Muscle of leg (tissue), 16 donors: Measurements from ENCODE around the gene CERCAM. TPM values are rescaled to one million over a fixed set of nuclear protein-coding genes. Genes with fewer than 3 reads are reported as not detected.
A peak's percentile ranks its signal among the peaks of the same experiment; 100 is the strongest.

Source experiments
- DNase-seq: peaks from one replicate; pipeline ENCODE4 v3.0.0; 2013
- H3K27ac ChIP-seq: one replicate; pipeline ENCODE4 v1.5.1; 2013; ENCODE audit warnings: mild to moderate bottlenecking, low read length, control low read depth
- H3K27me3 ChIP-seq: one replicate; pipeline ENCODE4 v1.6.1; 2013; ENCODE audit warnings: low read length; ENCODE audit not compliant: control insufficient read depth, insufficient read depth
- H3K36me3 ChIP-seq: one replicate; pipeline ENCODE4 v1.6.1; 2013; ENCODE audit warnings: low read length; ENCODE audit not compliant: control insufficient read depth, insufficient read depth
- H3K4me1 ChIP-seq: one replicate; pipeline ENCODE4 v1.6.1; 2013; ENCODE audit warnings: low read length; ENCODE audit not compliant: control insufficient read depth, insufficient read depth
- H3K4me3 ChIP-seq: one replicate; pipeline ENCODE4 v1.5.1; 2013; ENCODE audit warnings: low read length, control low read depth
- H3K9me3 ChIP-seq: replicated peaks from 2 replicates; pipeline ENCODE4 v1.6.1; 2013; ENCODE audit warnings: low read depth, low read length; ENCODE audit not compliant: control insufficient read depth
- WGBS: methylation state at CpG from one replicate; pipeline ENCODE4 v1.1.5; 2013; ENCODE audit warnings: missing lambda C conversion rate; ENCODE audit not compliant: insufficient coverage; 5-methylcytosine and 5-hydroxymethylcytosine counted together
- long read RNA-seq, 11 donors: transcript quantifications; one replicate each; lab custom pipeline, GENCODE V29; 2026
- polyA plus RNA-seq, 8 donors: library from polyadenylated mRNA; unstranded; fragments of 120-200 nt; gene quantifications; one replicate each; pipeline versions ENCODE4 v1.2.1 to v1.2.3, GENCODE V29; 2013; ENCODE audit warnings: inconsistent platforms in 1 of 8, low replicate concordance in 1 of 8; ENCODE audit not compliant: insufficient read length in 8 of 8, insufficient read depth in 1 of 8
- total RNA-seq: library from RNA; stranded (reverse); fragments of 120-200 nt; gene quantifications from one replicate; pipeline ENCODE4 v1.2.4, GENCODE V29; 2013

The CERCAM gene
- total RNA-seq (57.6 TPM), polyA plus RNA-seq (100 to 1,000 TPM in 2 of 8 donors, 10 to 100 TPM in 6; 84.1 to 109 (median 97.0) TPM)
- long read RNA-seq, donor 1, transcript CERCAM-201 (13 exons, 2,685 nt), result major isoform, 6 of 6 reads
- long read RNA-seq, donor 1, partial matches to known transcripts, result 0 of 6 reads
- long read RNA-seq, donor 1, other reads (novel, unspliced or antisense), result 0 of 6 reads
- long read RNA-seq, donor 2, partial matches to known transcripts, result 0 of 1 reads
- long read RNA-seq, donor 2, other reads (novel, unspliced or antisense), result 0 of 1 reads
- long read RNA-seq, donor 3, transcript CERCAM-201 (13 exons, 2,685 nt), result major isoform, 11 of 20 reads
- long read RNA-seq, donor 3, partial matches to known transcripts, result 6 of 20 reads
- long read RNA-seq, donor 3, other reads (novel, unspliced or antisense), result 0 of 20 reads
- long read RNA-seq, donor 4, transcript CERCAM-201 (13 exons, 2,685 nt), result major isoform, 8 of 39 reads
- long read RNA-seq, donor 4, partial matches to known transcripts, result 31 of 39 reads
- long read RNA-seq, donor 4, other reads (novel, unspliced or antisense), result 0 of 39 reads
- long read RNA-seq, donor 5, transcript CERCAM-201 (13 exons, 2,685 nt), result major isoform, 30 of 82 reads
- long read RNA-seq, donor 5, partial matches to known transcripts, result 52 of 82 reads
- long read RNA-seq, donor 5, other reads (novel, unspliced or antisense), result 0 of 82 reads
- long read RNA-seq, donor 6, transcript CERCAM-201 (13 exons, 2,685 nt), result major isoform, 15 of 47 reads
- long read RNA-seq, donor 6, partial matches to known transcripts, result 32 of 47 reads
- long read RNA-seq, donor 6, other reads (novel, unspliced or antisense), result 0 of 47 reads
- long read RNA-seq, donor 7, transcript CERCAM-201 (13 exons, 2,685 nt), result major isoform, 13 of 63 reads
- long read RNA-seq, donor 7, partial matches to known transcripts, result 49 of 63 reads
- long read RNA-seq, donor 7, other reads (novel, unspliced or antisense), result 0 of 63 reads
- long read RNA-seq, donor 8, transcript CERCAM-201 (13 exons, 2,685 nt), result major isoform, 7 of 20 reads
- long read RNA-seq, donor 8, partial matches to known transcripts, result 13 of 20 reads
- long read RNA-seq, donor 8, other reads (novel, unspliced or antisense), result 0 of 20 reads
- long read RNA-seq, donor 9, transcript CERCAM-201 (13 exons, 2,685 nt), result major isoform, 6 of 25 reads
- long read RNA-seq, donor 9, partial matches to known transcripts, result 17 of 25 reads
- long read RNA-seq, donor 9, other reads (novel, unspliced or antisense), result 0 of 25 reads
- long read RNA-seq, donor 10, transcript CERCAM-201 (13 exons, 2,685 nt), result major isoform, 8 of 31 reads
- long read RNA-seq, donor 10, partial matches to known transcripts, result 21 of 31 reads
- long read RNA-seq, donor 10, other reads (novel, unspliced or antisense), result 0 of 31 reads
- long read RNA-seq, donor 11, transcript CERCAM-201 (13 exons, 2,685 nt), result major isoform, 10 of 23 reads
- long read RNA-seq, donor 11, partial matches to known transcripts, result 11 of 23 reads
- long read RNA-seq, donor 11, other reads (novel, unspliced or antisense), result 0 of 23 reads

GRCh38 chr9:128420651-128421481, at the start of gene CERCAM:
TSS of gene CERCAM (plus strand) at chr9:128420857. CDS start at chr9:128420878, 21 bp downstream.
- peaks cover 32% of the 10 kb centered on the region for H3K4me1 ChIP-seq
- under 1% methylated on average over 53 of the region's 59 CpGs for WGBS
- H3K4me3 ChIP-seq, result peak within 1 kb of the TSS; percentile 84
- peaks cover 14% of the 10 kb centered on the region for H3K27me3 ChIP-seq
- peak; percentile 89 for DNase-seq
- no peaks in the 10 kb centered on the region for H3K9me3 ChIP-seq
- peak within 1 kb of the TSS; percentile 72 for H3K27ac ChIP-seq
- H3K36me3 ChIP-seq, result peaks cover 22% of the 10 kb centered on the region

- Histone ChIP-seq H3K36me3 (peaks cover 25% of the 10 kb centered on the region), H3K9me3 (no peaks in the 10 kb centered on the region), H3K4me1 (peaks cover 20% of the 10 kb centered on the region), H3K4me3 (peak overlapping the region; percentile 99), H3K27ac (peak overlapping the region; percentile 87), H3K27me3 (no peaks in the 10 kb centered on the region)
- no peak for DNase-seq
- WGBS, result 0% methylated on average over 6 of the region's 10 CpGs
These were observed 49.0 kb upstream of the CERCAM start for GRCh38 chr9:128371630-128372117.

GRCh38 chr9:128372188-128372641, 48.4 kb upstream of the CERCAM start:
- Histone ChIP-seq H3K4me3 (peak overlapping the region; percentile 99), H3K4me1 (peaks cover 20% of the 10 kb centered on the region), H3K27ac (no peak overlapping the region), H3K36me3 (peaks cover 27% of the 10 kb centered on the region), H3K27me3 (no peaks in the 10 kb centered on the region), H3K9me3 (no peaks in the 10 kb centered on the region)
- WGBS, result 80% methylated on average over 4 of the region's 4 CpGs
- no peak for DNase-seq

- H3K4me1 ChIP-seq, result peaks cover 20% of the 10 kb centered on the region
- no peak for DNase-seq
- no CpG with 5 or more reads among the region's 1 CpG for WGBS
- H3K9me3 ChIP-seq, result no peaks in the 10 kb centered on the region
- H3K36me3 ChIP-seq, result peaks cover 32% of the 10 kb centered on the region
- H3K4me3 ChIP-seq, result no peak overlapping the region
- H3K27ac ChIP-seq, result no peak overlapping the region
- no peaks in the 10 kb centered on the region for H3K27me3 ChIP-seq
These were observed 47.9 kb upstream of the CERCAM start for GRCh38 chr9:128372784-128373183.

- Histone ChIP-seq H3K9me3 (no peaks in the 10 kb centered on the region), H3K27ac (no peak overlapping the region), H3K4me3 (no peak overlapping the region), H3K36me3 (peaks cover 41% of the 10 kb centered on the region), H3K4me1 (peaks cover 20% of the 10 kb centered on the region), H3K27me3 (no peaks in the 10 kb centered on the region)
- DNase-seq, result no peak
- 96% methylated on average over 4 of the region's 9 CpGs for whole genome bisulfite sequencing
These were observed 46.4 kb upstream of the CERCAM start for GRCh38 chr9:128374221-128374675.

- peaks cover 12% of the 10 kb centered on the region for H3K4me1 ChIP-seq
- H3K27me3 ChIP-seq, result no peaks in the 10 kb centered on the region
- peaks cover 47% of the 10 kb centered on the region for H3K36me3 ChIP-seq
- no CpG with 5 or more reads among the region's 5 CpGs for WGBS
- no peak overlapping the region for H3K27ac ChIP-seq
- no peak overlapping the region for H3K4me3 ChIP-seq
- no peaks in the 10 kb centered on the region for H3K9me3 ChIP-seq
- DNase-seq, result no peak
These were observed 44.8 kb upstream of the CERCAM start for GRCh38 chr9:128375865-128376264.

GRCh38 chr9:128382261-128382660, 38.4 kb upstream of the CERCAM start:
- H3K4me3 ChIP-seq, result no peak overlapping the region
- no peaks in the 10 kb centered on the region for H3K27me3 ChIP-seq
- WGBS, result 72% methylated on average over 2 of the region's 6 CpGs
- no peaks in the 10 kb centered on the region for H3K9me3 ChIP-seq
- DNase-seq, result peak; percentile 56
- H3K4me1 ChIP-seq, result peaks cover 34% of the 10 kb centered on the region
- H3K36me3 ChIP-seq, result peaks cover 56% of the 10 kb centered on the region
- peak overlapping the region; percentile 84 for H3K27ac ChIP-seq

- H3K36me3 ChIP-seq, result peaks cover 56% of the 10 kb centered on the region
- H3K27me3 ChIP-seq, result no peaks in the 10 kb centered on the region
- no peak overlapping the region for H3K4me3 ChIP-seq
- DNase-seq, result peak; percentile 70
- peak overlapping the region; percentile 85 for H3K27ac ChIP-seq
- no peaks in the 10 kb centered on the region for H3K9me3 ChIP-seq
- 53% methylated on average over 7 of the region's 9 CpGs for whole genome bisulfite sequencing
- H3K4me1 ChIP-seq, result peaks cover 34% of the 10 kb centered on the region
These were observed 37.5 kb upstream of the CERCAM start for GRCh38 chr9:128383007-128383753.
